ENCODE data around the gene GPR157.

Gene GPR157

DNA sequence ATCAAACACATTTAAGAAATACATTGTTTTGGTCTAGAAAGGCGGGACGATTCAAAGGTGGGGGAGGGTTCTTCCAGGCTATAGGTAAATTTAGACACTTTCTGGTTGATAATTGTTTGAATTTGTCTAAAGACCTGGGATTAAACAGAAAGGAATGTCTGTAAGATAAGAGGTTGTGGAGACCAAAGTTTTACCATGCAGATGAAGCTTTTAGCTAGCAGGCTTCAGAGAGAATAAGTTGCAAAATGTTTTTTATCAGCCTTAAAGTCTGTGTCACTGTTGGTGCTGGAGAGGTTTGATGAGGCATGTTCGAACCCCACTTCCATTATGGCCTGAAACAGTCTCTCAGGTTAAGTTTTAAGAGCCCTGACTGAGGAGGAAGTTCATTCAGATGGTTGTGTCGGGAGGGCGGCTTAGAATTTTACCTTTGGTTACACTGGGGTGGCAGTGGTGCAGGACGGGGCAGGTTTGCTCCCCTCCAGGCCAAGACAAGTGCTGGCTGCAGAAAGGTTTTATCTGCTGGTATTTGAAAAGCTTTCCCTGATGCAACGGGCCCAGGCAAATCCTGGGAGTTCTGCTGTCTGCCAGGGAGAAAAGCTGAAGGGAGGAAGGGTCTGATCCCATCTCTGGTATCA, 43.5 kb downstream of the GPR157 start:
- no peak for DNase-seq

DNA sequence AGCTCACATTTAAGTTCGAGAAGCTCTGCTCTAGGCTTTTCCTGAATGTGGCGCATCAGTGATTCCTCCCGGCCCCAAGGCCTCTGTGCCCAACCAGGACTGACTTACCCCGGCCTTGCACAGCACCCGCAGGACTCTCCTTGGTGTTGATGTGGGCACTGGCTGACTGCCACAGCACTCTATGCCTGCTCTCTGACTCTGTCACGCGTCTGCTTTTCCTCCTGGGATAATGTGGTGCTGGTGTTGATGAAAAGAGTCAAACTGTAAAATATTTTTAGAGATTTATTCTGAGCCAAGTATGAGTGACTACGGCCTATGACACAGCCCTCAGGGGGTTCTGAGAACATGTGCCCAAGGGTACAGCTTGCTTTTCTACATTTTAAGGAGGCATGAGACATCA, 44.0 kb downstream of the GPR157 start:
- DNase-seq: no peak

DNA sequence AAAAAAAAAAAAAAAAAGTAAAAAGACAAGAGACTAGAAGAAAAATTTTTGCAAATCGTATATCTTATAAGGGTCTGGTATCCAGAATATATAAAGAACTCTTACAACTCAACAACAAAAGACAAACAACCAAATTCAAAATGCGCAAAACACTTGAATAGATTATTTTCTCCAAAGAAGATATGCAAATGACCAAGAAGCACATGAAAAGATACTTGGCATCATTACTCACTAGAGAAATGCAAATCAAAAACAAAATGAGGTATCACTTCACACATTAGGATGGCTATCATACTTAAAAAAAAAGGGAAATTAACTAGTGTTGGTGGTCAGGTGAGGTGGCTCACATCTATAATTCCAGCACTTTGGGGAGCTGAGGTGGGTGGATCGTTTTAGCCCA, 47.4 kb downstream of the GPR157 start:
- DNase-seq: no peak

DNA sequence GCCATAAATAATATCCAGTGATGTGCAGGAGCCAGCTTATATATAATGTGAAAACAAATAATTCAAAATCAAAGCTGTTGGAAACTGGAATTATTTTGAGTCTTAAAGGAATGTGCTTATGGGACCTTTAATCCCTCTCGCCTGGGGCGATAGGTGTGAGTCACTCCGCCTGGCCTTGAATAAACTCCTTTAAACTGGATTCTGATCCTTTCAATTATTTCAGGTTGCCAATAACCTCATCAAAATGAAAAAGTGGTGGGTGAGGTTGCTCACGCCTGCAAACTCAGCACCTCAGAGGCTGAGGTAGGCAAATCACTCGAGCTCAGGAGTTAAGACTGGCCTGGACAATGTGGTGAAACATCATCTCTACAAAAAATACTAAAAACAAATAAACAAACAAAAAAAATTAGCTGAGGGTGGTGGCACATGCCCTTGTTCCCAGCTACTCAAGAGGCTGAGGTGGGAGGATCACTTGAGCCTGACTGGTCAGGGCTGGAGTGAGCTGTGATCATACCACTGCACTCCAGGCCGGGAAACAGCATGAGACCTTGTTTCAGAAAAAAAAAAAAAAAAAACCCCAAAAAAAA, 48.1 kb downstream of the GPR157 start:
- DNase-seq: no peak

DNA sequence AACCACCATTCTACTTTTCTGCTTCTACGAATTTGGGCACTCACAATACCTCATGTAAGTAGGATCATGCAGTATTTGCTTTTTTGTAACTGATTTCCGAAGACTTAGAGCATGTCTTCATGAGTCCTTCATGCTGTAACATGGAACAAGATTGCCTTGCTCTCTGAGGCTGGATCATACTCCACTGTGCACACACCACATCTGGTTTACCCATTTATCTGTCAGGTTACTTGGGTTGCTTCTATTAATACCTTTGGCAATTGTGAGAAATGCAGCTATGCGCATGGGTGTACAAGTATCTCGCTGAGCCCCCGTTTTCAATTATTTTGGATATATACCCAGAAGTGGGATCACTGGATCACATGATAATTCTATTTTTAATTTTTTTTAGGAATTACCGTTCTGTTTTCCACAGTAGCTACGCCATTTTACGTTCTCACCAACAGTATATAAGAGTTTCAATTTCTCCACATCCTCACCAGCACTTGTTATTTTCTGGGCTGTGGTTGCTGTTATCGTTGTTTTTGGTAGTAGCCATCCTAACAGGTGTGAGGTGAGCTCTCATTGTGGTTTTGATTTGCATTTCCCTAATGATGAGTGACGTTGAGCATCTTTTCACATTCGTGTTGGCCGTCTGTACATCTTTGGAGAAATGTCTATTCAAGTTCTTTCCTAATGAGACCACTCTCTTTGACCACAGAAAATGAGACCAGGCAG, 48.8 kb downstream of the GPR157 start:
- no peak for DNase-seq

DNA sequence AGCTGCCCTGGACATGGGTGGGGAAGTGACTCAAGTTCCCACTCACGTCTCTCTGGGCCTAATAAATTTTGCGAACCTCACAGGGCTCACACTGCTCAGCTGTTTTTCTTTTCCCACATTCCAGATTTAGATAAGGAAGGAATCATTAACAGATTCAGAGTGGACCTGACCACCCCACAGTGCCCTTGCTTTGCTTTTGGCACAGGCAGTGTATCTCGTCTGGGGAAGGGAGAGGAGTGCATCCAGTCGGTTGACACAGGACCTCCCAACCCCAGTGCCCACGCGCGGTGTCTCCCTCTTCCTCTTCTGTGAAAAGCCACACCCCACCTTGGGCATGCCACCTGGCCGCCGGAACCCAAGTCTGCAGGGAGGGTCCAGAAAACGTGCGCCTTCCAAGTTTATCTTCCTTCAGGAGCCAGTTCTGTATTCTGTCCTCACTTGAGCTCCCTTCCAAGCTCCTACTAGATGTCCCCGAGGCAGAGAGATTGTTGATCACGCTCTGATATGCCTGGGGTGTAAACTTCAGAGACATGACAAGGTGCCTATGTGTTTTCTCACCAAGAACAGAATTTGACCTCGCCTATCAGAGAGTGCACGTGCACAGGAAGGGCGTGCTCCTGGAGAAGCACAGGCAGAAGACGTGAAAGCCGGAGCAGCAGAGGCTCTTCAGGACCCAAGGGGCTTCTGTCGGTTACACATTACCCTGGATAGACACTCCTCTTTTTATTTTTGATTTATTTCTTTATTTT, 50.0 kb downstream of the GPR157 start:
- no peak for DNase-seq

DNA sequence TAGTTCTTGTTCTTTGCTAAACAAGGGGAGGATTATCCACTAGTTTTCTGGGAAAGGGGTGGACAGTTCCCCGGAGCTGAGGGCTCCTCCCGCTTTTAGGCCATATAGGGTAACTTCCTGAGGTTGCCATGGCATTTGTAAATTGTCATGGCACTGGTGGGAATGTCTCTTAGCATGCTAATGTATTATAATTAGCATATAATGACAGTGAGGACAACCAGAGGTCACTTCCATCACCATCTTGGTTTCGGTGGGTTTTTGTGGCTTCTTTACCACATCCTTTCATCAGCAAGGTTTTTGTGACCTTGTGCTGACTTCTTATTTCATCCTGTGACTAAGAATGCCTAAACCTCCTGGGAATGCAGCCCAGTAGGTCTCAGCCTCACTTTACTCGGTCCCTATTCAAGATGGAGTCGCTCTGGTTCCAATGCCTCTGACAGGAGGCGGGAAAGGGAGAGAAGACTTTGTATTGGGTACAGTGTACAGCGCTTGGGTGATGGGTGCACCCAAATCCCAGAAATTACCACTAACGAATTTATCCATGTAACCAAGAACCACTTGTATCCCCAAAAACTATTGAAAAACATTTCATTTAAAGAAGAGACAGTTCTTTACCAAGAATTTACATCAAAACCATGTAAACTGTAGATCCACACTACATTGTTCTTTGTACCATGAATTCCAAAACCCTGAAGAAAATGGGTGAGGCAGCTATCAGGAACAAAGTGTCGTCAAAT, 50.7 kb downstream of the GPR157 start:
- no peak for DNase-seq

DNA sequence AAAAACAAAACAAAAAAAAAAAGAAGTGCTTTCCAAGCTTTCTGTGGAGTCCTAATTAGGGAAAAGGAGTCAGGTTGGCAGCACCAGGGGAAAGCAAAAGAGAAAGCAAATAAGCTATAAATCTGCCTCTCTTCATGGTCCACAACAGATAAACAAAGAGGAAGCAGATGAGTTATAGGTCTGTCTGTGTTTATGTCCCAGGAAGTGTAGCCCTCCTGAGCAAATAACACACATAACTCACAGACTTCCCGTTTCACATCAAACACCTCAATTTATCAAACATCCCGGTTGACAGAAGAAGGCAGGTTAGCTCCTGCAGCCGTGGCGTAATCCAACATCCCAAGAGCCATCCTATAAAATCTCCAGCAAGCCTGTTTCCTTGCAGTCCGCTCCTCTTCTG, 53.9 kb downstream of the GPR157 start:
- DNase-seq: peak; percentile 38 to 81 (median 61)

DNA sequence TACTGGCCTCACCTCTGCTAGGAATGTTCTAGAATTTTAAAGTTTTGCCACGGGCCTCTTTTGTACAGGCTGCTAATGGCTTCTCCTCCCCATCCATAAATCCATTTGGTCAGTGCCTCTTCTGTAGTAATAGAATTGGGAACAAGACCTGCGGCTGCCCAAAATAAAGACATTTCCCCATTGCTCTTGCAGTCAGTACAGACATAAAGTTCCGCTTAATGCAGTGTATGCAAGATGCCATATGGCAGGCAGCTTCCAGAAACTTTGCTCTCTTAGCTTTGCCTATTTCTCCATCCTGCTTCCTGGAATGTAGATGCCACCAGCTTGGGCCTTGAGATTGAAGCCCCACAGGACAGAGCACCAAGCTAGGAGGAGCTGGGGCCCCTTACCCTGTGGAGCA, 55.8 kb downstream of the GPR157 start:
- no peak for DNase-seq

DNA sequence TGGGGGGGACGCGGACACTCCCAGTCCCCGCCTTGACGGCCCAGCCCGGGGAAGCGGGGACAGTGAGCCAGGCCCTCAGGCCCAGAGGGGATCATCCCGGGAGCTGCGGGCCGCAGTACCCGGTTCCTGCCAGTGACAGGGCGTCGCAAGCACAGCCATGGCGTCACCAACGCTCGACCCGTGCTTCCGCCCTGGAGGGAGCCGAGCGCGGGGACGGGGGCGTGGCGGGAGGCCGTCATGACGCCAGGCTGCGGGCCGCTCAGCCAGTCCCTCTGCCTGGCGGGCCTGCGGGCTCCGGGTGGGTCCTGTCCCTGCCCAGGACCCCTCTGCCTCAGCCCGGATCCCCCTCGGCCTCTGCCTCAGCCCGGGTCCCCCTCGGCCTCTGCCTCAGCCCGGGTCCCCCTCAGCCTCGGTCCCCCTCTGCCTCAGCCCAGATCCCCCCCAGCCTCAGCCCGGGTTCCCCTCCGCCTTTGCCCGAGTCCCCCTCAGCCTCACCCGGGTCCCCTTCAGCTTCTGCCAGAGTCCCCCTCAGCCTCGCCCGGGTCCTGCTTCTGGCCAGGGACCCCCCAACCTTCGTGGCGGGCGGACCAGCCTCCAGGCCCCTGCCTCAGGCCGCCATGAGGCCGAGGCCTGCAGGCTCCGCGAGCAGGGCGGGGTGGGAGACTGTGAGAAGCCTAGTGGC, 57.2 kb downstream of the GPR157 start:
- DNase-seq: no peak

DNA sequence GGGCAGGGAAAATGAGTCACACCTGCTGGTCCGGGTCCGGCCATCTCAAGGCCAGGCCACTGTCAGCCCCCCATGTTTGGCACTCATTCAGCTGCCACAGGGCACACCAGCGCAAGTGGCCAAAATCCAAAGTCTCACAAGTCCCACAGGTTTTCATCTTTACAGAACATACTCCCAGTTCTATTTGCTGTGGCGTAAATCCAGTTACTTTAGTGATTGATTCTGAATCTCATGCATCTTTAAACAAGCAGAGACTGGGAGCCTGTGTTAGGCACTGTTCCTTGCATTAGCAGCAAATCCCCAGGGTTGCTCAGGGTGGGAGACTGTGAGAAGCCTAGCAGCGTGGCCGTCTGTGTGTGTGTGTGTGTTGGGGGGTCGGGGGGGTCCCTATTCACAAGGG, 58.4 kb downstream of the GPR157 start:
- DNase-seq: no peak

DNA sequence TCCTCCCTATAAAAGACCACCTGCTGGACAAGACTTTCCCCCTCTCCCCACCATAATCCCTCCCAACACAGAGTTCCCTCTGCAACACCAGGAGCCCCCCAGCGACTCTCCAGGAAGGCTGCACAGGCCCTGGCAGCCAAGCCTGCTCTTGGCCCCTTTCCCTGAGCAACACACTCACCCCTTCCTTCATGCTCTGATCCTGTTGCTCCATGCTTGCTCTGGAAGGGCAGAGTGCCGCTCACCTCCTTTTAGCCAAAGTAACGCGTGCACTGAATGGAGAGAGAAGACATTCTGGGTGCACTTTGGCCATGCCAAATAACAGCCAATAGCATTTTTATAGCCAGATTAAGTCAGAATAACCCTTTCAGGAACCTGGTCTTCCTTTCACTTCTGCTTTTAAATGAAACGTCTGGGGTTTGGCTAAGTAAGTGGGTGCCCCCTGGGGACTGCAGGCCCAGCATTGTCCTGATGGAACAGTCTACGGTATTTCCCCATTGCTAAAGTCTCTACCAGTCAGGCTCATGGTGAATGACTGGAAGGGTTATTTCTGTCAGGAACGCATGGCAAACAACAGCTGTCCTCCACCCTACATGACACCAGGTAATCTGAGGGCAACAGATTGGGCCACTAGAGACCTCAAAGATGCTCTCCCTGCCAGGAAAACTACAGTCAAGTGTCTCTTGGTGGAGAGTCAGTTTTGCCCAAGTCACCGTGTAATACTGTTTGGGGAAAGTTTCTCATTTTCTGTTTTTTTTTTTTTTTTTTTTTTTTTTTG, 59.4 kb downstream of the GPR157 start, which contains the start of gene SLC2A5:
Gene SLC2A5 (minus strand): TSS at position 310 of the 775 bp plus-strand sequence. CDS start 99 bp downstream, at position 211.
- DNase-seq: peak in 1 of 3 experiments; percentile 30

DNA sequence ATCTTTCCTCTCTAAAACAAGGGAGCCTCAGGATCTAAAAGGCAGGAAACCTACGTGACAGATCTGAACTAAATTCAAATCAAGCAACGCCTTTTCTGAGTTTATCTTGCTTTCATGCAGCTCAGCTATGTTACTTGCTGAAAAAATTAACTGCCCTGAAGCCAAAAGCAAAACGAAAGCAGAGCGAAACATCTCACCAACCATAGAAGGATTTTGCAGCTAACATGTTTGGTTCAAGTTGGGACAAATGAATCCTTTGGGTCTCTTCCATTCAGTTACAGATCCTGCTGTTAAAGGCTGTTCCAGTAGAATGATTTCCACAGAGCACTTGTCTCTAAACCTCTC, 59.9 kb downstream of the GPR157 start:
- DNase-seq: no peak

DNA sequence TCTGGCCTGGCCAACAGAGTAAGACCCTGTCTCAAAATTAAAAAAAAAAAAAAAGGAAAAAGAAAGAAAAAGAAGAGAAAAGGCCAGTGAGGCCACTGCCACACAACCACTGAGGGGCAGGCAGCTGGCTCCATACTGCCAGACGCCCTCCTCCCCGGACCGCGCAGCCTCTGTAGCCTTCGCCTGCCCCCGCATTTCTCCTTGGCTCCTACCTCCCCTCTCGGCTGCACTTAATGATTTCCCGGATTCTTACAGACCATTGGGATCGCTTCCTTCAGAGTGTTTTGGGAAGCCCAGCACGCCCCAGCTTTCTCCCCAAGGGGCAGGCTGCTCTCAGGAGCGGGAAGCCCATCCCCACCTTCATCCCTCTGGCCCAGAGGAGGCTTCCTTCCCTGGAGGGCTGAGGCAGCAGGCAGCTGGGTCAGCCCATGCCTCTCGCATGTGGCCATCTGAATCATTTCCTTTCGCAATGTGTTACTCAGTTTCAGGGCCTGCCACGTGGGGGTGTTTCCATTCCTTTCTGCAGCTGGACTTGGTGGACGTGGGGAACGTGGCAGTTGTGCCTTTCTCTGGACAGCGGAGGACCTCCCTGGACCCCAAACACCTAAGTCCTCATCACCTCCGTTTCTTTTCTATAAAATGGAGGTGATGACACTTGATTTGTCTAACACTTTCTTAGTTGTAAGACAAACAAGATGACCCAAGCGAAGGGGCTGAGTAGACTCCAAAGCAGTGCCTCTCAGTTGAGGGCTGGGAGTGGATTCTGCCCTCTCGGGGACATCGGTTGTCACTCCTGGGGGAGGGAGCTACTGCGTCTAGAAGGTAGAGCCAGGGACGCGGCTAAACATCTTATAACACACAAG, 61.7 kb downstream of the GPR157 start:
- DNase-seq: no peak

DNA sequence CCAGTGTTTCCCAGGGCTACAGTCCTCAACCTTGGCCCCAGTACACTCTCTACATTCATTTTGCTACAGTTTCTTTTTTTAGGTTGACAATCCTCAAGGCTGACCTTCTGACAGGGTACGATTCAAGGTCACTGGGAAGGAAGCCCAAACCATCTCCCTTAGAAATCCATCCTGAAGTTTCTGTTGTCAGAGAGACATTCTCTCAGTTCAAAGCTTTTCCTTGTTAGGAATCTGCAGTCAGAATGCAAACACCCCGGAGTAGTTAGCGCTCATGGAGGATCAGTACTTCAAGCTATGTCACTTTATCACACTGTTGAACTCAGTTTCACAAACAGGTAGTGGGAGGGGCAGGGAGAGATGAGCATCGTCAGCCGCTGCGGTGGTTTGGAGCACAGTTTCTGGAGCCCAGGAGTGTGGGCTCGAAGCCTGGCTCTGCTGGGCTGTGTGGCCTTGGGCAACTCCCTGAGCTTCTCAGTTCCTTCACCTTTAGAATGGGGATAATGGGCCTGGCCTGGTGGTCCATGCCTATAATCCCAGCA, 63.6 kb downstream of the GPR157 start:
- no peak for DNase-seq

DNA sequence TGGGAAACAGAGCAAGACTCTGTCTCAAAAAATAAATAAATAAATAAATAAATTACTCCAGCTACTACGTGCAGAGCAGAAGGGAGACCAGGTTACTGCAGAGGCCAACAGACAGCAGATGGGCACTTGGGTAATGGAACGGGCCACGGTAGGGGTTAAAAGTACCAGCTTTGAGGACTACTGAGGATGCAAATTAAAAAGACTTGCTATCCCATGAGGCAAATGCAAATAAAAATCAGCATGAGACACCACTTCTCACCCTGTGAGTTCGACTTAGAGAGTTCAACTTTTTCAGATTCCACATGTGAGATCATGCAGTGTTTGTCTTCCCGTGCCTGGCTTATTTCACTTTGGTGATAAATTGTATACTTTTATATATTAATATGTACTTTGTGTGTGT, 66.1 kb downstream of the GPR157 start:
- no peak for DNase-seq

DNA sequence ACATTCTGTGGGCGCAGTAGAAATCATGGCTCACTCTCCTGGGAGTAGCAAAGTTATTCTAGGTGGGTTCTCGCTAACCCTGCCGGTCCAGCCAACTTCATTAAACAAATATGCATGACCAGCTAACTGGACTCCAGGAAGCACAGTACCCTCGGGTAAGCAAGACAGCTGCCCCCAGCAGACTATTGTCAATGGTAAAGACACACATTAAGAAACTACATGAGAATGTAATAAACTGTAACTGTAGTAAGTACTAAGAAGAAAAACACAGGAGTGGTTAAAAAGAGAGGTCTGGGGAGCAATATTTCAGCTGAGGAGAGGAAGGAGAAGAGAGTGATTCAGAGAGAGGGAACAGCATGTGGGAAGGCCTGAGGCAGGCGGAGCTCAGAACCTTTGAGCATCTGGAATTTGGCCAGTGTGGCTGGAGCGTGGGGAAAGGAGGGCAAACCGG, 66.9 kb downstream of the GPR157 start:
- DNase-seq: no peak

DNA sequence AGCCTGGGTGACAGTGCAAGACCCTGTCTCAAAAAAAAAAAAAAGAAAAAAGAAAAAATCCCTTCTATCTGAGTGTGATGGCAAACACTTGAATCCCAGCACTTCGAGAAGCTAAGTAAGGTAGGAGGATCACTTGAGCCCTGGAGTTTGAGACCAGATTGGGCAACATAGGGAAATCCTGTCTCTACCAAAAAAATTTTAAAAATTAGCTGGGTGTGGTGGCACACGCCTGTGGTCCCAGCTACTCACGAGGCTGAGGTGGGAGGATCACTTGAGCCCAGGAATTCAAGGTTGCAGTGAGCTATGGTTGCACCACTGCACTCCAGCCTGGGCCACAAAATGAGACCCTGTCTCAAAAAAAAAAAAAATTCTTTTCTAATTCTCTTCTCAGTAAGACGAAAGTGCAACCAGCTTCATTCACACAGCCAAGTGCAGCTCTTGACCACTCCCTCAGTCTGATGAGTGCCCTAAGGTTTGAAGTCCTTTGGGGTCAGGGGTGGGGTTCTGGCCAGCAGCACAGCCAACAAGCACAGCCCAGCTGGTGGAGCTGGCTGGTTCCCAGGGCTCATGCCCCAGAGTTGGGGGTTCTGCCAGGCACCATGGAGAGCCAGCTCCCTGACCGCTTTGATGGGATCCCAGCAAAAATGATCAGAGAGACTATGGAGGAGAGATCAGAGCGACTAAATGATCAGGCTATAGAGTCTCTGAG, 67.5 kb downstream of the GPR157 start:
- no peak for DNase-seq

All from NCI-H1417 (cell line).